SK-N-SH (cell line): Measurements from ENCODE around the gene FERD3L. TPM values are rescaled to one million over a fixed set of nuclear protein-coding genes. Genes with fewer than 3 reads are reported as not detected.

Experiments used
- CTCF ChIA-PET: fragments of 300-600, 350-600 bp; formaldehyde crosslinking; extraction: SDS; loops from one replicate; lab custom pipeline; 2021; lab: Yijun Ruan, JAX
- POLR2A ChIA-PET: fragments of 350-600 bp; sonication (Branson Sonifier 250); formaldehyde crosslinking; extraction: SDS; loops from one replicate; lab custom pipeline; 2020; ENCODE audit warnings: antibody characterized with exemption, inconsistent platforms; lab: Yijun Ruan, JAX
- DNase-seq: peaks from one replicate; pipeline ENCODE4 v3.0.0; 2012
- H2AFZ ChIP-seq: fragments of 200-600 bp; sonication (generic); 2 replicates; pipeline ENCODE4 v1.8.1; 2016; ENCODE audit warnings: antibody characterized with exemption, mild to moderate bottlenecking, low read depth
- H3F3A ChIP-seq: fragments of 200-600 bp; sonication (generic); replicated peaks from 2 replicates; pipeline ENCODE3; 2016; ENCODE audit warnings: antibody characterized with exemption, mild to moderate bottlenecking; ENCODE audit not compliant: insufficient read depth
- H3K27ac ChIP-seq, 2 experiments: fragments of 200-500 bp in 1 of 2; fragments of 200-600 bp in 1 of 2; sonication (Bioruptor generic) in 1 of 2; sonication (generic), shearing (Covaris generic) in 1 of 2; 2 replicates each; pipeline versions ENCODE4 v1.5.1 to v1.6.1; 2014 to 2016; ENCODE audit warnings: low read depth in 2 of 2, inconsistent platforms in 1 of 2, low read length in 1 of 2, mild to moderate bottlenecking in 1 of 2, mixed read lengths in 1 of 2
- H3K27me3 ChIP-seq: fragments of 200-600 bp; sonication (generic), shearing (Covaris generic); 2 replicates; pipeline ENCODE4 v1.6.1; 2016; ENCODE audit warnings: mixed run types; ENCODE audit not compliant: insufficient read depth
- H3K36me3 ChIP-seq, 2 experiments: fragments of 200-500 bp in 1 of 2; fragments of 200-600 bp in 1 of 2; sonication (Bioruptor generic) in 1 of 2; sonication (generic) in 1 of 2; replicated peaks in 1 of 2; 2 replicates each; pipeline versions ENCODE3 to v1.5.1; 2014 to 2016; ENCODE audit warnings: low read length in 1 of 2, mild to moderate bottlenecking in 1 of 2; ENCODE audit not compliant: insufficient read depth in 2 of 2, control insufficient read depth in 1 of 2
- H3K4me1 ChIP-seq, 2 experiments: fragments of 200-500 bp in 1 of 2; fragments of 200-600 bp in 1 of 2; sonication (Bioruptor generic) in 1 of 2; sonication (generic), shearing (Covaris generic) in 1 of 2; 2 replicates each; pipeline versions ENCODE4 v1.5.1 to v1.6.1; 2014 to 2016; ENCODE audit warnings: low read depth in 1 of 2, low read length in 1 of 2, mixed run types in 1 of 2; ENCODE audit not compliant: insufficient read depth in 2 of 2, control insufficient read depth in 1 of 2
- H3K4me2 ChIP-seq: fragments of 200-600 bp; sonication (generic), shearing (Covaris generic); 2 replicates; pipeline ENCODE4 v1.6.1; 2017; ENCODE audit warnings: mixed run types
- H3K4me3 ChIP-seq, 2 experiments: fragments of 200-500 bp in 1 of 2; fragments of 200-600 bp in 1 of 2; sonication (Bioruptor generic) in 1 of 2; sonication (generic), shearing (Covaris generic) in 1 of 2; 2 replicates each; pipeline versions ENCODE4 v1.5.1 to v1.8.1; 2014 to 2016; ENCODE audit warnings: low read depth in 2 of 2, inconsistent platforms in 1 of 2, low read length in 1 of 2, mild to moderate bottlenecking in 1 of 2, mixed read lengths in 1 of 2, moderate library complexity in 1 of 2
- H3K79me2 ChIP-seq: fragments of 200-600 bp; sonication (generic); 2 replicates; pipeline ENCODE4 v1.8.1; 2017; ENCODE audit warnings: mild to moderate bottlenecking; ENCODE audit not compliant: insufficient read depth
- H3K9ac ChIP-seq: fragments of 200-600 bp; sonication (generic); 2 replicates; pipeline ENCODE4 v1.6.1; 2017; ENCODE audit warnings: mixed run types
- H3K9me2 ChIP-seq: fragments of 200-600 bp; sonication (generic); 2 replicates; pipeline ENCODE4 v1.6.1; 2017; ENCODE audit warnings: mixed run types
- H3K9me3 ChIP-seq: fragments of 200-600 bp; sonication (generic); 2 replicates; pipeline ENCODE4 v1.6.1; 2017; ENCODE audit warnings: mixed run types, mild to moderate bottlenecking, moderate library complexity
- H4K20me1 ChIP-seq: fragments of 200-600 bp; sonication (generic); 2 replicates; pipeline ENCODE4 v1.6.1; 2017; ENCODE audit warnings: mild to moderate bottlenecking, mixed run types; ENCODE audit not compliant: insufficient read depth
- GATA2 ChIP-seq: sonication (generic); formaldehyde crosslinking; IDR thresholded peaks from 2 replicates; pipeline ENCODE4 v1.5.0; 2020; ENCODE audit warnings: mild to moderate bottlenecking, missing genetic modification reagents
- SMC3 ChIP-seq: IDR thresholded peaks from 2 replicates; pipeline ENCODE4 v1.6.1; 2012; ENCODE audit warnings: low read depth, low read length, improper control_type of control experiment
- WGBS: methylation state at CpG from one replicate; pipeline ENCODE4 v1.1.6; 2017; ENCODE audit warnings: low lambda C conversion rate; 5-methylcytosine and 5-hydroxymethylcytosine counted together
- polyA plus RNA-seq, 3 experiments: library from polyadenylated mRNA; depleted of rRNA; stranded (reverse); fragments of >200 nt; gene quantifications; 2 replicates each; pipeline ENCODE4 v1.2.3, GENCODE V29; 2012

FERD3L gene
- polyA plus RNA-seq, 1 of the 3 experiments (the other 2 are of a cell fraction), result not detected

DNA sequence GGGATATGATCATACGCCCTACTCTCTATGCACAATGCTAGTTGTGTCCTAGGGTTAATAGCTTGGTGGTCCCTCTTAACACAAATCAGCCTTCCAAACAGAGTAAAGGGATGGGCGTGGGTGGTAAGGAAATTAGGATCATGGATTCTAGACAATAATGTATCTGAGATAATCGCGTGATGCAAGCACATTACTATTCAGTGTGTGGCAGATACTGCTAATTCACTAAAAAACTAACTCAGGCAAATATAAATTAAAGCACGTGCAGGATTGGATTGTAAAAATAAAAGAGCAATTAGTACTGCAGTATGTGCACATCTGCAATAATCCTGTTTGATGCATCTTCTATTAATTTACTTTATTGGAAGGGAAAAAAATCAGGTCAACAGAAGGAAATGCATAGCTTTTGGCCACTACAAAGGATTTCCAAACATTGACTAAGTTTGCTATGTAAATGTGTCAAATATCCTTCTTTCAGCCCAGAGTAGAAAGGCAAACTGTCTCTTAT, 49.8 kb downstream of the FERD3L start:
- Histone ChIP-seq H3K9me3 (no peaks in the 10 kb centered on the region), H3K9ac (peak overlapping the region; percentile 64; the same call in 1 of the 2 replicates), H2AFZ (no peak overlapping the region), H3K79me2 (peaks cover 98% of the 10 kb centered on the region), H3K4me3 (no peak overlapping the region), H3K4me2 (peak overlapping the region; percentile 1; the same call in 1 of the 2 replicates), H3K27ac (peak overlapping the region; percentile 1 to 100; a peak in 3 of 4 replicates), H3K4me1 (peaks cover 36 to 90% of the 10 kb centered on the region in 2 experiments), H4K20me1 (no peaks in the 10 kb centered on the region), H3F3A (peaks cover 21% of the 10 kb centered on the region), H3K36me3 (peaks cover 7 to 36% of the 10 kb centered on the region in 2 experiments), H3K27me3 (no peaks in the 10 kb centered on the region), H3K9me2 (no peaks in the 10 kb centered on the region)
- no peak for DNase-seq
- CTCF ChIA-PET, result interaction anchor here (1.0 to 5.9 kb wide), 12 partner anchors 9 to 1503 kb away, joined by 3 to 36 read pairs (median 4); partner anchors contain the start of gene TWIST1
- TF ChIP-seq SMC3, result no peak
- peak; percentile 37 for TF ChIP-seq GATA2 (CRISPR knock-in tag)
- POLR2A ChIA-PET, result interaction anchor here (0.8 to 3.7 kb wide), 5 partner anchors 11 to 100 kb away, joined by 3 to 16 read pairs (median 4); partner anchors contain the start of gene TWIST1
- 71% methylated on average over 5 of the region's 5 CpGs for WGBS

Other genes with a start within 250 kb of the FERD3L start
- gene TWIST1, start 27.8 kb downstream of the FERD3L start, polyA plus RNA-seq (2012; rRNA removed), result 162 and 170 TPM in 2 replicates